Neural progenitor cell (in vitro differentiated cells): ENCODE measurements around the gene ARL13B. TPM values are rescaled to one million over a fixed set of nuclear protein-coding genes. Genes with fewer than 3 reads are reported as not detected.

Experiments
- small RNA-seq: library from RNA; depleted of rRNA; stranded (forward); fragments of <200 nt; gene quantifications from one replicate; pipeline ENCODE3, GENCODE V24; 2015
- total RNA-seq: library from RNA; depleted of rRNA; stranded (reverse); fragments of >200 nt; gene quantifications from 2 replicates; pipeline ENCODE4 v1.2.3, GENCODE V29; 2015; ENCODE audit warnings: low replicate concordance

The ARL13B gene
- total RNA-seq, 1 donor from 2014 or later = 13.8 TPM

Small RNA genes lying within 50 kb of the gene (small RNA-seq; reads per million reads assigned to genes)
- gene RF00019 = not detected
- gene RNU6-511P = not detected

Other genes with a start within 250 kb of the ARL13B start
- 11.9 and 18.5 TPM in 2 replicates for gene PROS1, start 6.3 kb upstream of the ARL13B start, total RNA-seq
- 0.31 TPM in 1 of 2 replicates, not detected in the other for gene STX19, start 48.4 kb downstream of the ARL13B start, total RNA-seq
- 7.0 and 8.8 TPM in 2 replicates for gene DHFR2, start 82.8 kb downstream of the ARL13B start, total RNA-seq
- gene NSUN3, start 82.9 kb downstream of the ARL13B start, total RNA-seq = 13.4 and 22.3 TPM in 2 replicates